Bronchial epithelial cell (primary cell): Measurements from ENCODE around the gene IL17B. TPM values are rescaled to one million over a fixed set of nuclear protein-coding genes. Genes with fewer than 3 reads are reported as not detected.

Experiments
- DNase-seq: peaks from one replicate; pipeline ENCODE4 v3.0.0-alpha.2; 2010; ENCODE audit warnings: low read depth
- FAIRE-seq: peaks from 2 replicates; lab custom pipeline; 2011; peaks lifted over from hg19 to GRCh38; lab: Jason Lieb, UNC
- H3K27me3 ChIP-seq: 2 replicates; pipeline ENCODE4 v1.5.1; 2011; ENCODE audit warnings: low read length; ENCODE audit not compliant: control insufficient read depth, insufficient read depth
- H3K36me3 ChIP-seq: 2 replicates; pipeline ENCODE4 v1.5.1; 2011; ENCODE audit warnings: low read length; ENCODE audit not compliant: control insufficient read depth, insufficient read depth
- H3K4me3 ChIP-seq: 2 replicates; pipeline ENCODE4 v1.5.1; 2011; ENCODE audit warnings: mild to moderate bottlenecking, low read depth, low read length, control low read depth
- total RNA-seq: library from RNA; depleted of rRNA; stranded (reverse); fragments of >200 nt; gene quantifications from 2 replicates; pipeline ENCODE4 v1.2.1, GENCODE V29; 2014
- TF ChIP-seq, protein P1 (sequence below): IDR thresholded peaks from 2 replicates; pipeline ENCODE4 v1.5.1; 2011; ENCODE audit warnings: mild to moderate bottlenecking, moderate library complexity, low read length, control low read depth, inconsistent platforms; ENCODE audit not compliant: insufficient read depth, severe bottlenecking

IL17B gene
- total RNA-seq, 1 donor from 2014 or later = not detected

GRCh38 chr5:149379818-149380374 is 804 bp upstream of the IL17B start:
- H3K4me3 ChIP-seq = no peak overlapping the region
- no peak for DNase-seq

DNA sequence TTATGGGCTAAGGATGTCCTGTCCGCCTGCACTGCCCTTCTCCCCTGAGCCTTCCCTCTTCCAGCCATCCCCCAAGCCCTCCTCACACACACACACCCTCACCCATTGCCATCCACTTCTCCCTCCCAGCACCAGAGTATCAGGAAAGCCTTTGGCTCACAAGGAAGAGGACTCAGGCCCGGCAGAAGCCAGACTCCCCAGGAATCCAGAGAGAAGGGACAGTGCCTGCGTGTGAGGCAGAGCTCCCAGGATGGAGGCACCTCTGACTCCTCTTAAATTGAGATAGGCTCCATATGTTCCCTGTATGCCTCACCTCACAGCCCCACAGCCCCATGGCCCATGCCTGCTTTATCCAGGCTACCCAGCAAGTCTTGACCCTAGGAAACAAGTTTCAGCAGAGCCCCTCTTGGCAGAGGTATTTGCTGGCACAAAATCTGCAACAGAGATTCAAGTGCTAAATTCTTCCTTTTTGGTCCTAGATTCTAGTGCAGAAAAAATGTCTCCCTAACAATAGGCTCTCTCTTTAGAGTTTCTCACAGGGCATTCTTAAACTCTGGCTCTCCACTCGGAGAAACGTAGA is 761 bp downstream of the IL17B start:
- H3K36me3 ChIP-seq = no peaks in the 10 kb centered on the region
- FAIRE-seq (peak; percentile 36), DNase-seq (peak; percentile 68)
- H3K4me3 ChIP-seq = no peak overlapping the region
- H3K27me3 ChIP-seq = no peaks in the 10 kb centered on the region
- TF ChIP-seq, protein P1, sequence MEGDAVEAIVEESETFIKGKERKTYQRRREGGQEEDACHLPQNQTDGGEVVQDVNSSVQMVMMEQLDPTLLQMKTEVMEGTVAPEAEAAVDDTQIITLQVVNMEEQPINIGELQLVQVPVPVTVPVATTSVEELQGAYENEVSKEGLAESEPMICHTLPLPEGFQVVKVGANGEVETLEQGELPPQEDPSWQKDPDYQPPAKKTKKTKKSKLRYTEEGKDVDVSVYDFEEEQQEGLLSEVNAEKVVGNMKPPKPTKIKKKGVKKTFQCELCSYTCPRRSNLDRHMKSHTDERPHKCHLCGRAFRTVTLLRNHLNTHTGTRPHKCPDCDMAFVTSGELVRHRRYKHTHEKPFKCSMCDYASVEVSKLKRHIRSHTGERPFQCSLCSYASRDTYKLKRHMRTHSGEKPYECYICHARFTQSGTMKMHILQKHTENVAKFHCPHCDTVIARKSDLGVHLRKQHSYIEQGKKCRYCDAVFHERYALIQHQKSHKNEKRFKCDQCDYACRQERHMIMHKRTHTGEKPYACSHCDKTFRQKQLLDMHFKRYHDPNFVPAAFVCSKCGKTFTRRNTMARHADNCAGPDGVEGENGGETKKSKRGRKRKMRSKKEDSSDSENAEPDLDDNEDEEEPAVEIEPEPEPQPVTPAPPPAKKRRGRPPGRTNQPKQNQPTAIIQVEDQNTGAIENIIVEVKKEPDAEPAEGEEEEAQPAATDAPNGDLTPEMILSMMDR = no peak

More at GRCh38 chr5:149379818-149380374, 804 bp upstream of the IL17B start:
- no peak for FAIRE-seq
- Histone ChIP-seq H3K36me3 (no peaks in the 10 kb centered on the region), H3K27me3 (no peaks in the 10 kb centered on the region)
- TF ChIP-seq, protein P1 = no peak

- H3K4me3 ChIP-seq = no peak overlapping the region
- peak; percentile 23 for FAIRE-seq
- H3K36me3 ChIP-seq = no peaks in the 10 kb centered on the region
- H3K27me3 ChIP-seq = no peaks in the 10 kb centered on the region
- TF ChIP-seq, protein P1 = no peak
- DNase-seq = no peak
Observed at GRCh38 chr5:149376711-149377447, 2.2 kb downstream of the IL17B start.

GRCh38 chr5:149376104-149376503 is 3.0 kb downstream of the IL17B start:
- Histone ChIP-seq H3K27me3 (no peaks in the 10 kb centered on the region), H3K36me3 (no peaks in the 10 kb centered on the region), H3K4me3 (no peak overlapping the region)
- TF ChIP-seq, protein P1 = no peak
- no peak for FAIRE-seq
- DNase-seq = no peak

- H3K27me3 ChIP-seq = no peaks in the 10 kb centered on the region
- peak; percentile 52 for FAIRE-seq
- DNase-seq = no peak
Observed at GRCh38 chr5:149375434-149375833, 3.7 kb downstream of the IL17B start.

More at GRCh38 chr5:149375434-149375833, 3.7 kb downstream of the IL17B start:
- TF ChIP-seq, protein P1 = no peak
- Histone ChIP-seq H3K36me3 (no peaks in the 10 kb centered on the region), H3K4me3 (no peak overlapping the region)
